Fibroblast of lung (primary cell): ENCODE measurements around the gene INPP5A. TPM values are rescaled to one million over a fixed set of nuclear protein-coding genes. Genes with fewer than 3 reads are reported as not detected.

ENCODE experiments used
- DNase-seq, 2 donors: peaks; one replicate each; pipeline versions ENCODE4 v3.0.0 to v3.0.0-alpha.2; 2010; ENCODE audit warnings: low read depth in 2 of 2
- H2AFZ ChIP-seq: 2 replicates; pipeline ENCODE4 v1.5.1; 2012; ENCODE audit warnings: low read length, control low read depth, inconsistent platforms
- H3K27ac ChIP-seq: 2 replicates; pipeline ENCODE4 v1.5.1; 2011; ENCODE audit warnings: low read length, control low read depth; ENCODE audit not compliant: insufficient read depth
- H3K27me3 ChIP-seq: 2 replicates; pipeline ENCODE4 v1.5.1; 2011; ENCODE audit warnings: mild to moderate bottlenecking, low read length; ENCODE audit not compliant: control insufficient read depth, insufficient read depth
- H3K36me3 ChIP-seq: 2 replicates; pipeline ENCODE4 v1.5.1; 2011; ENCODE audit warnings: low read length; ENCODE audit not compliant: control insufficient read depth, insufficient read depth
- H3K4me1 ChIP-seq: 2 replicates; pipeline ENCODE4 v1.5.1; 2011; ENCODE audit warnings: low read length; ENCODE audit not compliant: control insufficient read depth, insufficient read depth; ENCODE audit errors: extremely low read depth
- H3K4me2 ChIP-seq: 2 replicates; pipeline ENCODE4 v1.5.1; 2011; ENCODE audit warnings: low read length, control low read depth; ENCODE audit not compliant: insufficient read depth; ENCODE audit errors: extremely low read depth
- H3K4me3 ChIP-seq, 4 experiments: fragments of 200-600 bp in 1 of 4; sonication (generic) in 1 of 4; replicated peaks in 1 of 4; 2 replicates each; pipeline ENCODE4 v1.5.1; 2011 to 2016; ENCODE audit warnings: low read length in 4 of 4, low read depth in 3 of 4, mild to moderate bottlenecking in 3 of 4, control low read depth in 2 of 4, inconsistent platforms in 1 of 4, mixed read lengths in 1 of 4; ENCODE audit not compliant: insufficient read depth in 1 of 4; ENCODE audit errors: control extremely low read depth in 1 of 4
- H3K79me2 ChIP-seq: 2 replicates; pipeline ENCODE4 v1.5.1; 2012; ENCODE audit warnings: mild to moderate bottlenecking, low read length, inconsistent platforms; ENCODE audit not compliant: control insufficient read depth, insufficient read depth
- H3K9ac ChIP-seq: 2 replicates; pipeline ENCODE4 v1.5.1; 2011; ENCODE audit warnings: mild to moderate bottlenecking, low read length, control low read depth; ENCODE audit not compliant: insufficient read depth
- H3K9me3 ChIP-seq: 2 replicates; pipeline ENCODE4 v1.5.1; 2012; ENCODE audit warnings: low read depth, low read length; ENCODE audit not compliant: control insufficient read depth, insufficient read depth
- H4K20me1 ChIP-seq: 2 replicates; pipeline ENCODE4 v1.5.1; 2011; ENCODE audit warnings: low read length; ENCODE audit not compliant: control insufficient read depth, insufficient read depth; ENCODE audit errors: extremely low read depth
- EZH2 ChIP-seq: IDR thresholded peaks from 2 replicates; pipeline ENCODE4 v1.5.1; 2012; ENCODE audit warnings: low read length, control low read depth, mild to moderate bottlenecking; ENCODE audit errors: missing control alignments
- polyA plus RNA-seq, 2 donors: library from polyadenylated mRNA; depleted of rRNA in 1 of 2; stranded (reverse) in 1 of 2; unstranded in 1 of 2; fragments of >200 nt; gene quantifications; 2 replicates each; pipeline ENCODE4 v1.2.1, GENCODE V29; 2011 to 2012; ENCODE audit warnings: missing spikeins in 1 of 2
- total RNA-seq: library from RNA; depleted of rRNA; stranded (reverse); fragments of >200 nt; gene quantifications from 2 replicates; pipeline ENCODE4 v1.2.1, GENCODE V29; 2014
- TF ChIP-seq, protein P1 (sequence below), 2 donors: IDR thresholded peaks in 1 of 2; conservative IDR thresholded peaks in 1 of 2; 1 replicate in 1 of 2; 2 replicates in 1 of 2; pipeline ENCODE4 v1.5.1; 2011 to 2012; ENCODE audit warnings: low read length in 2 of 2, control low read depth in 1 of 2, inconsistent platforms in 1 of 2, low read depth in 1 of 2, mild to moderate bottlenecking in 1 of 2

The INPP5A gene
- total and polyA plus RNA-seq, 2 donors (not counting 1 experiment from before 2014, with no cell fraction given): 24.6 to 39.9 TPM

- H3K27ac ChIP-seq: no peak overlapping the region
- no peaks in the 10 kb centered on the region for H3K9me3 ChIP-seq
- H4K20me1 ChIP-seq: no peaks in the 10 kb centered on the region
- no peak overlapping the region for H3K9ac ChIP-seq
- no peak overlapping the region for H3K4me3 ChIP-seq
- TF ChIP-seq, protein P1, sequence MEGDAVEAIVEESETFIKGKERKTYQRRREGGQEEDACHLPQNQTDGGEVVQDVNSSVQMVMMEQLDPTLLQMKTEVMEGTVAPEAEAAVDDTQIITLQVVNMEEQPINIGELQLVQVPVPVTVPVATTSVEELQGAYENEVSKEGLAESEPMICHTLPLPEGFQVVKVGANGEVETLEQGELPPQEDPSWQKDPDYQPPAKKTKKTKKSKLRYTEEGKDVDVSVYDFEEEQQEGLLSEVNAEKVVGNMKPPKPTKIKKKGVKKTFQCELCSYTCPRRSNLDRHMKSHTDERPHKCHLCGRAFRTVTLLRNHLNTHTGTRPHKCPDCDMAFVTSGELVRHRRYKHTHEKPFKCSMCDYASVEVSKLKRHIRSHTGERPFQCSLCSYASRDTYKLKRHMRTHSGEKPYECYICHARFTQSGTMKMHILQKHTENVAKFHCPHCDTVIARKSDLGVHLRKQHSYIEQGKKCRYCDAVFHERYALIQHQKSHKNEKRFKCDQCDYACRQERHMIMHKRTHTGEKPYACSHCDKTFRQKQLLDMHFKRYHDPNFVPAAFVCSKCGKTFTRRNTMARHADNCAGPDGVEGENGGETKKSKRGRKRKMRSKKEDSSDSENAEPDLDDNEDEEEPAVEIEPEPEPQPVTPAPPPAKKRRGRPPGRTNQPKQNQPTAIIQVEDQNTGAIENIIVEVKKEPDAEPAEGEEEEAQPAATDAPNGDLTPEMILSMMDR (conservative IDR thresholded peaks at IDR 0.05 in 1 of 2, IDR thresholded peaks at IDR 0.05 in 1 of 2; ENCODE audit: low read depth in 1 of 2, low read length in 2 of 2): no peak
- no peak for TF ChIP-seq EZH2
- no peak overlapping the region for H2AFZ ChIP-seq
- no peaks in the 10 kb centered on the region for H3K27me3 ChIP-seq
- no peaks in the 10 kb centered on the region for H3K79me2 ChIP-seq
- no peak overlapping the region for H3K4me2 ChIP-seq
- no peaks in the 10 kb centered on the region for H3K36me3 ChIP-seq
- H3K4me1 ChIP-seq: no peaks in the 10 kb centered on the region
- DNase-seq: no peak
Observed at GRCh38 chr10:132693676-132694075, 156.1 kb downstream of the INPP5A start.

- no peaks in the 10 kb centered on the region for H3K27me3 ChIP-seq
- DNase-seq: no peak
- H3K27ac ChIP-seq: no peak overlapping the region
- peaks cover 7% of the 10 kb centered on the region for H3K4me1 ChIP-seq
- no peak overlapping the region for H3K4me3 ChIP-seq
- H3K9me3 ChIP-seq: no peaks in the 10 kb centered on the region
- TF ChIP-seq, protein P1 (conservative IDR thresholded peaks at IDR 0.05 in 1 of 2, IDR thresholded peaks at IDR 0.05 in 1 of 2; ENCODE audit: low read depth in 1 of 2, low read length in 2 of 2): no peak
- TF ChIP-seq EZH2: no peak
- H4K20me1 ChIP-seq: no peaks in the 10 kb centered on the region
- no peak overlapping the region for H3K4me2 ChIP-seq
- no peaks in the 10 kb centered on the region for H3K79me2 ChIP-seq
- no peak overlapping the region for H3K9ac ChIP-seq
- H3K36me3 ChIP-seq: no peaks in the 10 kb centered on the region
- no peak overlapping the region for H2AFZ ChIP-seq
Observed at GRCh38 chr10:132696204-132696603, 158.6 kb downstream of the INPP5A start.

- Histone ChIP-seq H3K4me1 (peaks cover 7% of the 10 kb centered on the region), H3K27me3 (no peaks in the 10 kb centered on the region), H3K4me2 (no peak overlapping the region), H3K36me3 (no peaks in the 10 kb centered on the region), H3K27ac (no peak overlapping the region), H3K9me3 (no peaks in the 10 kb centered on the region), H3K9ac (no peak overlapping the region), H3K79me2 (no peaks in the 10 kb centered on the region), H3K4me3 (no peak overlapping the region), H2AFZ (no peak overlapping the region), H4K20me1 (no peaks in the 10 kb centered on the region)
- TF ChIP-seq EZH2: no peak
- TF ChIP-seq, protein P1 (conservative IDR thresholded peaks at IDR 0.05 in 1 of 2, IDR thresholded peaks at IDR 0.05 in 1 of 2; ENCODE audit: low read depth in 1 of 2, low read length in 2 of 2): no peak
- DNase-seq: no peak
Observed at GRCh38 chr10:132696728-132697577, 159.4 kb downstream of the INPP5A start.
